KMS-11 (cell line): ENCODE measurements around the gene LRCH4.

Experiments
- H2AFZ ChIP-seq: fragments of 200-600 bp; sonication (generic); 2 replicates; pipeline ENCODE4 v1.6.1; 2016; ENCODE audit warnings: antibody characterized with exemption, mixed run types, low read depth
- H3K27ac ChIP-seq: fragments of 200-600 bp; sonication (generic); 2 replicates; pipeline ENCODE4 v1.6.1; 2016; ENCODE audit warnings: mild to moderate bottlenecking, mixed run types
- H3K27me3 ChIP-seq: fragments of 200-600 bp; sonication (generic); 2 replicates; pipeline ENCODE4 v1.6.1; 2017; ENCODE audit warnings: mild to moderate bottlenecking, low read depth, mixed run types, moderate library complexity; ENCODE audit not compliant: insufficient read depth
- H3K36me3 ChIP-seq: fragments of 200-600 bp; sonication (generic); 2 replicates; pipeline ENCODE4 v1.6.1; 2017; ENCODE audit warnings: mild to moderate bottlenecking, mixed run types; ENCODE audit not compliant: insufficient read depth
- H3K4me1 ChIP-seq: fragments of 200-600 bp; sonication (generic); 2 replicates; pipeline ENCODE4 v1.6.1; 2016; ENCODE audit warnings: mild to moderate bottlenecking, low read depth, mixed run types; ENCODE audit not compliant: poor library complexity, severe bottlenecking
- H3K4me2 ChIP-seq: fragments of 200-600 bp; sonication (generic); 2 replicates; pipeline ENCODE4 v1.7.0; 2016; ENCODE audit warnings: mild to moderate bottlenecking, mixed run types
- H3K4me3 ChIP-seq: fragments of 200-600 bp; sonication (generic); IDR thresholded peaks from 2 replicates; pipeline ENCODE4 v1.6.1; 2017; ENCODE audit warnings: low read depth, low read length, mixed read lengths; ENCODE audit not compliant: insufficient read depth
- H3K79me2 ChIP-seq: fragments of 200-600 bp; sonication (generic); 2 replicates; pipeline ENCODE4 v1.6.1; 2016; ENCODE audit warnings: low read depth, mixed run types; ENCODE audit not compliant: insufficient read depth
- H3K9ac ChIP-seq: fragments of 200-600 bp; sonication (generic); 2 replicates; pipeline ENCODE4 v1.6.1; 2016; ENCODE audit warnings: mild to moderate bottlenecking, mixed run types
- H4K20me1 ChIP-seq: fragments of 200-600 bp; sonication (generic); 2 replicates; pipeline ENCODE4 v1.6.1; 2016; ENCODE audit warnings: mild to moderate bottlenecking, mixed run types; ENCODE audit not compliant: insufficient read depth
- CTCF ChIP-seq: fragments of 200-600 bp; sonication (generic); conservative IDR thresholded peaks from 2 replicates; pipeline ENCODE4 v1.6.1; 2017; ENCODE audit warnings: low read depth, mild to moderate bottlenecking, antibody characterized with exemption, low read length, moderate library complexity, mixed read lengths

Gene LRCH4

DNA sequence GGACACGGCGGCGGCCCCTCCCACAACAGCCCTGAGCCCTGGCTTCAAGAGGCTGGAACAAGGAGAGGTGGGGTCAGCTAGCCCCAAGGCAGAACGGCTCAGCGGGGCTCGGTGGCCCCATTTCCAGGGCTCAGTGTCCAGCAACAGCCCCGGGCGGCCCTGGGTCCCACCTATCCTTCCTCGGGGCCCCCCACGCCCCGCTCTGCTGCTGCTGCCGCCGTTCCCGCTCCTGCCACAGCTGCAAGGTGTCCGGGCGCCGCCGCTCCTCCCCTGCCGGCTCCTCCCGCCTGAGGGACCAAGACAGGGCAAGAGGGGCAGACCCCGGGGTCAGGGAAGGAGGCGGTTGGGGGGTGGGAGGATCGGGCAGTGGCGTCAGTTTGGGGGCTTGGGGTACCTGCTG lies 8.8 kb downstream of the LRCH4 start:
- H3K4me1 ChIP-seq = no peaks in the 10 kb centered on the region
- H3K9ac ChIP-seq = no peak overlapping the region
- no peak overlapping the region for H3K4me3 ChIP-seq
- H3K36me3 ChIP-seq = no peaks in the 10 kb centered on the region
- H3K27me3 ChIP-seq = no peaks in the 10 kb centered on the region
- H3K79me2 ChIP-seq = no peaks in the 10 kb centered on the region
- no peak overlapping the region for H2AFZ ChIP-seq
- H4K20me1 ChIP-seq = no peaks in the 10 kb centered on the region
- no peak for TF ChIP-seq CTCF
- H3K4me2 ChIP-seq = no peak overlapping the region
- H3K27ac ChIP-seq = no peak overlapping the region

DNA sequence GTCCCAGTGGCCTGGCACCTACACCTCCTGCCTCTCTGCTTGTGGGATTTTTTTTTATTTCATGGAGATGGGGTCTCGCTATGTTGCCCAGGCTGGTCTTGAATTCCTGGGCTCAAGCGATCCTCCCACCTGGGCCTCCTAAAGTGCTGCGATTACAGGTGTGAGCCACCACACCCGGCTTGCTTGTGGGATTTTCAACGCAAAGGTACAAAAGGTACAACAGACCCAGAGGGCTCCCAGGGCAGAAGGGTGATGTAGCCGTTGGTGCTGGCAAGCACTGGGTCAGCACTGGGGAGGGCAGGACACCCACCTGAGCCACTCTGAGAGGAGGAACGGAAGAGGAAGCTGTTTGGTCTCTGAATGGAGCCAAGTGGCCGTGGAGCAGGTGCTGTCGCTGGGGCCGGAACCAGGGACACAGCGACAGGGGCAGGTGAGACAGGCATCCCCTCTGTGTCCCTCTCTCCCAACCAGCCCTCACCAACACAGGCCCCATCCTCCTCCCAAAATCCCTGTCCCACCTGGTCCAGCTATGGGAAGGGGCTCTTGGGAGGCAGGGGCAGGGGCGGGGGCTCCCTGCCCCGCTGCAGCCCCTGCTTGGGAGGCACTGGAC lies 9.4 kb downstream of the LRCH4 start:
- Histone ChIP-seq H3K4me1 (no peaks in the 10 kb centered on the region), H3K4me3 (no peak overlapping the region), H3K27ac (no peak overlapping the region), H2AFZ (no peak overlapping the region), H3K4me2 (no peak overlapping the region), H3K27me3 (no peaks in the 10 kb centered on the region), H3K79me2 (no peaks in the 10 kb centered on the region), H3K36me3 (no peaks in the 10 kb centered on the region), H4K20me1 (no peaks in the 10 kb centered on the region), H3K9ac (no peak overlapping the region)
- TF ChIP-seq CTCF = no peak

GRCh38 chr7:100575746-100576383 lies 10.1 kb downstream of the LRCH4 start:
- no peaks in the 10 kb centered on the region for H3K4me1 ChIP-seq
- no peak overlapping the region for H3K9ac ChIP-seq
- H3K4me3 ChIP-seq = no peak overlapping the region
- H3K4me2 ChIP-seq = no peak overlapping the region
- H2AFZ ChIP-seq = no peak overlapping the region
- H3K27ac ChIP-seq = no peak overlapping the region
- no peaks in the 10 kb centered on the region for H3K36me3 ChIP-seq
- no peaks in the 10 kb centered on the region for H4K20me1 ChIP-seq
- TF ChIP-seq CTCF = no peak
- H3K79me2 ChIP-seq = no peaks in the 10 kb centered on the region
- no peaks in the 10 kb centered on the region for H3K27me3 ChIP-seq

DNA sequence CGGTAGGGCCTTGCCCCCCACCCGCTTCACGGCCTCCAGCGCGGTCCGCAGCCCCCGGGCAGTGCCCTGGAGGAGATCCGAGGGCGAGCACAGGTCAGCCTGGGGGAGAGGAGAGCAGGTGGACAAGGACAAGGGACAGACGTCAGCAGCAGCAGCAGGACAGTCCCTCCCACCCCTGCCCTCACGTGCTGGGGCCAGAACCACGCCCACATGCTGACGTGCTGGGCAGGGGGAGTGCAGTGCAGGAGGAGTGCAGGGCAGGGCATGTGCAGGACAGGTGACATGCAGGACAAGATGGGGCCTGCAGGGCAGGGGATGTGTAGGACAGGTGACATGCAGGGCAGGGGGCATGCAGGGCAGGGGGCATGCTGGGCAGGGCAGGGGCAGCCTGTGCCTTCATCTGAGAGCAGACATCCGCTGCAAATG lies 10.7 kb downstream of the LRCH4 start:
- TF ChIP-seq CTCF = no peak
- Histone ChIP-seq H3K4me2 (no peak overlapping the region), H2AFZ (no peak overlapping the region), H3K4me3 (no peak overlapping the region), H3K4me1 (no peaks in the 10 kb centered on the region), H3K27ac (no peak overlapping the region), H3K79me2 (no peaks in the 10 kb centered on the region), H3K36me3 (no peaks in the 10 kb centered on the region), H4K20me1 (no peaks in the 10 kb centered on the region), H3K9ac (no peak overlapping the region), H3K27me3 (no peaks in the 10 kb centered on the region)
